SH-SY5Y (cell line): ENCODE measurements around the gene ZDHHC11.

Source experiments
- GATA2 ChIP-seq: IDR thresholded peaks from 2 replicates; pipeline ENCODE4 v1.6.1; 2011; ENCODE audit warnings: mild to moderate bottlenecking, low read depth, low read length
- GATA3 ChIP-seq: IDR thresholded peaks from 2 replicates; pipeline ENCODE4 v1.6.1; 2011; ENCODE audit warnings: low read depth, mild to moderate bottlenecking, low read length, moderate library complexity

GRCh38 chr5:759781-760362, 90.9 kb downstream of the ZDHHC11 start:
- TF ChIP-seq GATA2 (no peak), GATA3 (no peak)
